ENCODE data around the gene AMOTL2.

The AMOTL2 gene

DNA sequence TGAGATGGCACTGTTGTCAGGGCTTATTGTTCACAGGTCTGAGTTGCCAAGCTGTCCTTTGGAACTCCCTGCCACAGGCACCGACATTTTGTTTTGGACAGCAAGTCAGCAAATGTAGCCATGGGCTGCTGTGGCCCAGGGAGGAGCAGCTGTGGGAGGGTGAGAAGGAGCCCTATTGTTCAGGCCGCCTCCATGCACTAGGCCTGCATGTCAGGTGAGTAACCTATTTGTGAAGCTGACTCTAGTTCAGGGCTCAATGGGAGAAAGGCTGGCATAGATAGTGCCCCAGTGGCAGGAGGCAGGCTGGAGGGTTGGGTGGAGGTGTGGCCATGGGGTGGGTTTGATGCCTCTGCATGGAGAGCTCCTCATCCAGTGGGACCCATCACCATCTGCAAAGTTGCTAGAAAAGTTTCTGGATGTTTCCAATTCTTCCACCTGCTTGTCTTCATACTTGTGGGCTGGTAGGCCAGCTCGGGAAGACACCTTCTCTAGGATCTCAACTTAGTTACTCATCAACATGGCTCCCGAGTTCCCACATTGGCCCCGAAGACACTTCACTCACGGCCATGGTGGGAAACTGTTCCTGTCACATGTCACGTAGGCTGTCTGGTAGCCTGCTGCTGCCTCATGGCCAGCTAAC lies 19.5 kb downstream of the AMOTL2 start:
- H3K4me3 Mint-ChIP-seq, result no peak overlapping the region
- H3K4me1 Mint-ChIP-seq, result no peaks in the 10 kb centered on the region
- no peak overlapping the region for H3K27ac Mint-ChIP-seq
- ATAC-seq (no peak), DNase-seq (ENCODE audit: low spot score in 2 of 2) (no peak)
- no peaks in the 10 kb centered on the region for H3K36me3 Mint-ChIP-seq
- no peaks in the 10 kb centered on the region for H3K9me3 Mint-ChIP-seq

DNA sequence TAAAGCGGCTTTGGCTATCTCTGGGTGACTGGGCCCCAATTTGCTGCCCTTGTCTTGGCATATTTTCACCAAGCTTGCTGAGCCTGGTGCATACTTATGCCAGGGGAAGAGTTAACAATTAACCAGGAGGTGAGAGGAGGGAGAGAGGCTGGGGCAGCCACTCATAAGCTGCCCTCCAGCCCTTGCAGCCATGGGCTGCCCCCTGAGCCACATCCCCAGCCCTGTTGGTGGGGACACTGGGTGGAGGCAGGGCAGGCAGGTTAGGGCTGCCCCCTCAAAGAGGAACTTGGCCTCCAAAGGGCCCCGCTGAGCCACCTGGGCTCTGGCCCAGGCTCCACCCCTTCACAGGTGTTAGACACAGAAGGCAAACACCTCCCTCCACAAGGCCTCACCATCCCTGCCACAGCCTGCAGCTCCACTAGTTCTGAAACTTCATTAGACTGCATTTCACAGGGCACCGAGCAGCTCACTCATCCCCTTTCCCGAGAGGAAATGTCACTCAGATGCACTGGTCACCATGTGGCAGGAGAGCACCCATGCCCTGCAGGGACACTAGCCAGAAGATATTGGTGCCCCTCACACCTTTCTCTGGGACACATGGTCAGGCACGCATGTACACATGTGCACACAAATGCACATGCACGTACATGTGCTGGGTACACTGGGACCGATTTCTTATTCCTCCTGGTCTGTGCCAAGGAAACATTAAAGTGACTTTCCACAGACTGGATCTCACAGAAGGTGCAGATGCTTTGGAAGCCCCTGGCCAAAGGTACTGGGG lies 20.2 kb downstream of the AMOTL2 start:
- DNase-seq (ENCODE audit: low spot score in 2 of 2), result no peak
- Mint-ChIP-seq H3K4me1 (no peaks in the 10 kb centered on the region), H3K4me3 (no peak overlapping the region), H3K9me3 (no peaks in the 10 kb centered on the region), H3K27ac (no peak overlapping the region), H3K36me3 (no peaks in the 10 kb centered on the region)
- no peak for ATAC-seq

DNA sequence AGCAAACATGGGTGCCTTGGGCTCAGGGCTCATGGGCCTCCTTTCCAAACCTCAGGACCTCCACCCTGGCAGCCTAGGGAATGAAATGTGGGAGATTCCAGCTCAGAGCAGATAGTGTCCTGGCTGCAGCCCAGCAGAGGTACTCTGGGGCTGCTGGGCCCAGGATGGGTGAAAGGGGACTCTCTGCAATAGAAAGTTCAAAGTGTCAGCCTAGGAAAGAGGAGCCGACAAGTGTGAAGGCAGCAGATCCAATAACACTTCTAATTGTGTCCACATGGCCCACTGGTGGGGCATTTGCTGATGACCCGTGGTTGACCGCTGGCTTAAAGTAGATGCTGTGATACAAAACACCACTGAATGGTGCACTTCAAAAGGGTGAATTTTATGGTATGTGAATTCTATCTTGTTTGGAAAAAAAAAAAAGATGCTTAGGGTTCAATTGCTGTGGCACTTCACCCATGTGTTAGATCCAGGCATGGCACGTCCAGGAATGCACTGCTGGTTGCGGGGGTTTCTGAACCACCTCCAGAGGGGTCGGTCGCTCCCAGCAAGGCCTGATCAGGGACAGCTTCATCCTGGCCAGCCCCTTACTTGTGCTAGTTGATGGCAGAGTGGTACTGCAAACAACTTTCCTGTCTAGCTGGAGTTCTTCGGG lies 20.9 kb downstream of the AMOTL2 start:
- ATAC-seq, result no peak
- Mint-ChIP-seq H3K27ac (no peak overlapping the region), H3K9me3 (no peaks in the 10 kb centered on the region), H3K4me3 (no peak overlapping the region), H3K36me3 (no peaks in the 10 kb centered on the region), H3K4me1 (no peaks in the 10 kb centered on the region)
- DNase-seq (ENCODE audit: low spot score in 2 of 2), result no peak

DNA sequence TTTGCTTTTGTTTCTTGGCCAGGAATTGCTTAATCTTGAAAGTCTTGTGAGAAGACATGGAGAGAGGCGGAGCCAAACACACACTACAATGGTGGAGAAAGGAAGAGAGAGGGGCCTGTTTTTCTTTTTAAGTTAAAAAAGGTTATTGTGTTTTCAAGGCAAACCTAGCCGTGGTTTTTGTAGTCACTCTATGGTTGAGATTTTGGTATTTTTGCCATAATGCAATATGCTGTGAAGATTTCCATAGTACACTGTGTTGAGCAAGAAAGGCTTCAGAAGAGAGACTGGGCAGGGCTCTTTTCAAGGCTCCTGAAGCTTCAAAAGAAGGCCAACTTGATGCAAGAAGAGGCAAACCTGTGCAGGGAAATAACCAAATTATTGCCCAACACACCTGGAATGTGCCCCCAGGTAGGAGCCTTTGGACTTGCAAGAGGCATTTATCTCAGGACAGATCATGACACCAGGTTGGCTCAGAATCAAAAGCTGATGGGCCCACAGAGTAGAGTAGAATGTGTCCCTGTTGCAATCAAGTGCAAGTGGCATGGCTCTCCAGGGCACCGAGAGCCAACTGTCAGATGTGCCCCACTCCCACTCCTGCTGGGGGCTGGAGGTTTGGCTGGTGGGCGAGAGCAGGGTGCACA lies 22.1 kb downstream of the AMOTL2 start:
- no peak overlapping the region for H3K4me3 Mint-ChIP-seq
- no peaks in the 10 kb centered on the region for H3K9me3 Mint-ChIP-seq
- H3K4me1 Mint-ChIP-seq, result no peaks in the 10 kb centered on the region
- H3K27ac Mint-ChIP-seq, result no peak overlapping the region
- H3K36me3 Mint-ChIP-seq, result no peaks in the 10 kb centered on the region
- DNase-seq (ENCODE audit: low spot score in 2 of 2) (no peak), ATAC-seq (no peak)

DNA sequence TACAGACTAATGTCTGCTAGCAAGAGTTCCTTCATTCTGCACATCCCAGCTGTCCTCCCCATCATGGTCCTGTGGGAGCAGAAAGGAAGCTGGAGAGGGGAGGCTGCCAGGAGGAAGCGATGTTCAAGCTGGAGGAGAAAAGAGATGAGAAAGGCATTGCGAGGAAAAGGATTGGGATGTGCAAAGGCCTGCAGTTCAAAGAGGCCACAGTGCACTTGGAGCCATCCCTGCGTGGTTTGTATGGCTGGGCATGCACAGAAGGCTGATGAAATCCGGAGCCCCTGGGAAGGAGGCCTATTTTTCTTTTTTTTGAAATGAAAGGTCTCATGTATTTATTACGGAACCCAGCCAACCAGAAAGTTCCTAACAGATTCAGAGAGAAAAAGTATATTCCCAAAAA lies 22.8 kb downstream of the AMOTL2 start:
- H3K27ac Mint-ChIP-seq, result no peak overlapping the region

DNA sequence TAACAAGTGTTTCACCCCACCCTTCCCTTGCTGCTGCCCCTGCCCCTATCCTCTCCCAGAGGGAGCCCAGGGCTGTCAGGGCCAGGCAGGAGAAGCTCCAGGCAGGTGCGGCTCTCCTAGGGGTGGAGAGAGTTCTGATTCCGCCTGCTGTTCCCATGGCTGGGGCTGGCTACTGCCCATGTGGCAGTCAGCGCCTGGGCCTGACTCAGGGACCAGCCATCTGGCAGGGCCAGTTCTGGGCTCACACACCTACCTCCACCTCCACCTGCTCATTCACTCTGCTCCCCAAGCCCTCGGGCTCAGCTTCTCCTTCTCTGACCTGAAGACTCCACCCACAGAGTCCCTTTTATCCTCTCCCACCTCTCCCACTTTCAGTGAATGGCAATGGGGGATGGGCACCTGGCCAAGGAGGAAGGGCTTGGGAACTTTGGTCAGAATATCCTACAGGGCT lies 23.4 kb downstream of the AMOTL2 start:
- DNase-seq (ENCODE audit: low spot score in 2 of 2) (no peak), ATAC-seq (no peak)
- Mint-ChIP-seq H3K4me3 (no peak overlapping the region), H3K9me3 (peaks cover 8% of the 10 kb centered on the region), H3K27ac (no peak overlapping the region), H3K4me1 (no peaks in the 10 kb centered on the region), H3K36me3 (no peaks in the 10 kb centered on the region)

More for the DNA sequence above, 22.8 kb downstream of the AMOTL2 start:
- DNase-seq (ENCODE audit: low spot score in 2 of 2) (no peak), ATAC-seq (no peak)
- no peak overlapping the region for H3K4me3 Mint-ChIP-seq
- H3K4me1 Mint-ChIP-seq, result no peaks in the 10 kb centered on the region
- peaks cover 5% of the 10 kb centered on the region for H3K9me3 Mint-ChIP-seq
- H3K36me3 Mint-ChIP-seq, result no peaks in the 10 kb centered on the region

DNA sequence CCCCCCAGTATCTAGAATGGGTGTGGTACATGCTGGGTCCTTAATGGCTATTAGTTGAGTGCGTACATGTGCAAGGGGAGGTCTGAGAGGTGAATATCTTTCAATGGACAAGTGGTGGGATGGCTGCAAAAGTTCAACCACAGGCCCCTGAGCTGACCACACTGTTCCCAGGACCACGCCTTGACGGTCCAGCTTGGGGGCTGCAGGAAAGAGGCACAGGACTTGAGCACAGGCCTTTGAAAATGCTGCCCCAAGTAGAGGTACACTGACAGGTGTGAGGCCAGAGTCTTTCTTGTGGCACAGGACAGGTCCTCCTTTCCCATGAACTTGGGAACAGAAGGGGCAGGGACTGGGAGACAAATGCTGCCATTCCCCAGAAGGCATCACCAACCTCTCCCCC lies 24.0 kb downstream of the AMOTL2 start:
- H3K4me3 Mint-ChIP-seq, result no peak overlapping the region
- no peak overlapping the region for H3K27ac Mint-ChIP-seq
- peaks cover 1% of the 10 kb centered on the region for H3K4me1 Mint-ChIP-seq
- H3K9me3 Mint-ChIP-seq, result peaks cover 8% of the 10 kb centered on the region
- no peaks in the 10 kb centered on the region for H3K36me3 Mint-ChIP-seq
- DNase-seq (ENCODE audit: low spot score in 2 of 2), result no peak
- no peak for ATAC-seq

DNA sequence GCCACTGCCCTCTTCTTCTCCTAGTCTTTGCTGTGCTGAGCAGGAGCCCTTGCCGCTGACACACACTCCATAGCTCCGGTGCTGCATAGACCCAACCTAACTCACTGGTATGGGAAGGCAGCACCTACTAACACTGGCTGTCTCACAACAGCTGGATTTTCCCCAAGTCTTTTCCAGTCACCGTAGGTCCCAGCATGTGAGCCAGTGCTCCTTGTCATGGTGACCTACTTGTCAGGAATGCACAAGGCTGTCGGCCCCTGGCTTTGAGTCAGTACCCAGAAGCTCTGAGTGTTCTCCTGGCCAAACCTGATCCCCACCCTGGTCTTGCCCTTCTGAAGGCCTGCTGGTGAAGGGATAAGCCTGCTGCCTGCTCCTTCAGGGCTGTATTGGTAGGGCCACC lies 25.7 kb downstream of the AMOTL2 start:
- DNase-seq (ENCODE audit: low spot score in 2 of 2) (no peak), ATAC-seq (no peak)
- Mint-ChIP-seq H3K9me3 (peaks cover 8% of the 10 kb centered on the region), H3K4me3 (no peak overlapping the region), H3K4me1 (peaks cover 4% of the 10 kb centered on the region), H3K27ac (no peak overlapping the region), H3K36me3 (no peaks in the 10 kb centered on the region)

DNA sequence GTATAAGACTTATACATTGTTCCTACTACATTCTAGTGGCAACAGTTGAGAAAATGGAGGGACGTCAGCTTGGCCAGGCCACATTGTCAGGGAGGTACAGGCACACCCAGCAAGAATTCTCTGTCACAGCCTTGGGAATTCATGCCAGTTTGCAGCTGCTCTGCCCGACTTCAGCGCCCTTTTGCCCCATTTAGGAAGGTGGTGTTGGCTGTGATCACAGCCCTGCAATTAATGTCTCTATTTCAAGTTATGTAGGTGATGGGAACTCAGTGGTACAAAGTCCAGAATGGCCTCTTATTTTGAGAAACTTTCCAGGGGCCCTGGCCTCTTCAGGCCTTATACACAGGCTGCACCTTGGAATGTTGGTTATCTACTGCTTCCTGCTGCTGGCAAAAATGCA lies 26.7 kb downstream of the AMOTL2 start:
- no peak for DNase-seq (ENCODE audit: low spot score in 2 of 2)
- Mint-ChIP-seq H3K27ac (no peak overlapping the region), H3K4me1 (peaks cover 4% of the 10 kb centered on the region), H3K36me3 (no peaks in the 10 kb centered on the region), H3K9me3 (peaks cover 8% of the 10 kb centered on the region), H3K4me3 (no peak overlapping the region)
- no peak for ATAC-seq

DNA sequence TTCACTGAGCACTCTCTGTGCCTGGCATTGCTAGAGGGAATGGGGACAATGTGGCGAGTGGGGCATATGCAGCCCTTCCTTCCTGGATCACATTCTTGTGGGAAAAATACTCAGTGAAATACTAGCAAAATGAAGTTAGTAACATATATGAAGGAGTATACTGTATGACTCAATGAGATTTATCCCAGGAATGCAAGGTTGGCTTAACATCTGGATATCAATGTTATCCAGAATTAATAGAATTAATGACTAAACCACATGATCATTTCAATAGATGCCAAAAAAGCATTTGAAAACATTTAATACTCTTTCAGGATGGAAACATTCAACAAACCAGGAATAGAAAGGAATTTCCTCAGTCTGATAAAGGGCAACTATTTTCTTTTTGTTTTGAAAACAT lies 27.5 kb downstream of the AMOTL2 start:
- ATAC-seq (no peak), DNase-seq (ENCODE audit: low spot score in 2 of 2) (no peak)
- H3K4me3 Mint-ChIP-seq, result no peak overlapping the region
- no peak overlapping the region for H3K27ac Mint-ChIP-seq
- peaks cover 4% of the 10 kb centered on the region for H3K4me1 Mint-ChIP-seq
- no peaks in the 10 kb centered on the region for H3K36me3 Mint-ChIP-seq
- H3K9me3 Mint-ChIP-seq, result peaks cover 8% of the 10 kb centered on the region

DNA sequence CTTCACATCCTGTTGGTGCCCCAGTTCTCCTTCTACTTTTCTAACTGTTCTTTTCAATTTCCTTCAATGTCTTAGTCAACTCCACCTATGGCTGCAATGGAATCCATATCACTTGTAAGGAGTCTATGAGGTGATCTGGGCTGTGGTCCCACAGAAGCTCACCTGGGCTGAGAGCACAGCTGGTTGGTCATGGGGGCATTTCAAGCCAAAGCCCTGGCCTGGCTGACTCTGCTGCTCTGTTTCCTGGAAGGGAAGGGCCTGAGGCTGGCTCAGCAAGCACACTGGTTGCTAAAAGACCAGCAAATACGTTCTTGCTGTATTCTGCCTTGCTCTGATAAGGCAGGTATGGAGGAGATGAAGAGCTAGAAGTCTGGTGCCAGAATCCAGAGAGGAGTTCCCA lies 29.0 kb downstream of the AMOTL2 start:
- no peaks in the 10 kb centered on the region for H3K36me3 Mint-ChIP-seq
- ATAC-seq (no peak), DNase-seq (ENCODE audit: low spot score in 2 of 2) (no peak)
- no peak overlapping the region for H3K4me3 Mint-ChIP-seq
- peaks cover 8% of the 10 kb centered on the region for H3K9me3 Mint-ChIP-seq
- no peak overlapping the region for H3K27ac Mint-ChIP-seq
- peaks cover 4% of the 10 kb centered on the region for H3K4me1 Mint-ChIP-seq

DNA sequence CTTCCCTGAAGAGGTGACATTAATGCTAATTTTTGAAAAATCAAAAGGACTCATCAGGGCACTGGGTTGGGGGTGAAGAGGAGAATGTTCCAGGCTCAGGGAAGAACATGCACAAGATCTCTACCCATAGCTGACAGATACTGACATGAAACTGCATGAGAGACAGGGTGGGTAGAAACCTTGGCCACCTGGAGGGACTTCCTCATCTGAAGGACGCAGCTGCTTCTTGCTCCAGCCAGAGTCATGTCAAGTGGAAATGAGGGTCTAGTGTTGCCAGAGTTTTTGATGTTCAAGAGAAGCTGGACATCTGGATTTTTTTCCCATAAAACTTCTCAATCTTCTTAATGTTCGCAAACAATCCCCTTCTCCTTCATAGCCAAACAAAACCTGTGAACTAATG lies 29.7 kb downstream of the AMOTL2 start:
- DNase-seq (ENCODE audit: low spot score in 2 of 2), result no peak

DNA sequence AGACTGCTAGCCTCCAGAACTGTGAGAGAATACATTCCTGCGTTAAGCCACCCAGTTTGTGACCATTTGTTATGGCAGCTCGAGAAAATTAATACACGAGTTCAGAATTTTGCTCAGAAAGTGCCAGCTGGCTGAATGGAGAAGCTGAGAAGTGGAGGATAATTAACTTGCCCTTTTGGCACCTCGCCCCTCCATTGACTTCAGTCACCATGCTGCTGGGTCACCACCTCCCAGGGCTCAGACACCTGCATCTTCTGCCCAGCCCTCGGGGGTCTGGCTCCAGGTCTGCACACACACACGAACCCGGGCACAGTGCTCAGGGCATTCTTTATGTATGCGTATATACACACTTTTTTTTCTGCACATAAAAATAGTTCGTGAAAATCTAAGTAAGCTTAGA lies 32.0 kb downstream of the AMOTL2 start:
- H3K4me1 Mint-ChIP-seq, result peaks cover 4% of the 10 kb centered on the region
- H3K4me3 Mint-ChIP-seq, result no peak overlapping the region
- H3K36me3 Mint-ChIP-seq, result no peaks in the 10 kb centered on the region
- no peak overlapping the region for H3K27ac Mint-ChIP-seq
- no peak for ATAC-seq
- H3K9me3 Mint-ChIP-seq, result peaks cover 8% of the 10 kb centered on the region
- no peak for DNase-seq (ENCODE audit: low spot score in 2 of 2)

More for the DNA sequence above, 29.7 kb downstream of the AMOTL2 start:
- peaks cover 4% of the 10 kb centered on the region for H3K4me1 Mint-ChIP-seq
- H3K9me3 Mint-ChIP-seq, result peaks cover 8% of the 10 kb centered on the region
- H3K36me3 Mint-ChIP-seq, result no peaks in the 10 kb centered on the region
- H3K27ac Mint-ChIP-seq, result no peak overlapping the region
- no peak for ATAC-seq
- H3K4me3 Mint-ChIP-seq, result no peak overlapping the region

DNA sequence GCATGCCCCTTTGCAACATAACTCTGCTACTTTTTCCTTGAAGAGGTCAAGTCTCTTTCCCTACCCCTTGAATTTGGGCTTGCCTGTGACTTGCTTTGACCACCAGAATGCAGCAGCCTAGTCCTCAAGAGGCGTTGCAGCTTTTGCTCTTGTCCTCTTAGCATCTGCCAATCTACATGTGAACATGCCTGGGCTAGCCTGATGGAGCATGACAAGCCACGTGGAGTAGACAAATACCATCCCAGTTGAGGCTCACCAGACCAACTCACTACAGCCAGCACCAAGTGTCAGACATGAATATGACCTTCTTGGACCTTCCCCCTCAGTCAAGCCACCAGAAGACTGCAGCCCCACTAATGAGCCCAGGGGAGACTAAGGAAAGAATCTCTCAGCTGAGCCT lies 32.9 kb downstream of the AMOTL2 start:
- Mint-ChIP-seq H3K27ac (no peak overlapping the region), H3K9me3 (peaks cover 3% of the 10 kb centered on the region), H3K4me1 (peaks cover 4% of the 10 kb centered on the region), H3K4me3 (no peak overlapping the region), H3K36me3 (no peaks in the 10 kb centered on the region)
- DNase-seq (ENCODE audit: low spot score in 2 of 2) (no peak), ATAC-seq (no peak)

DNA sequence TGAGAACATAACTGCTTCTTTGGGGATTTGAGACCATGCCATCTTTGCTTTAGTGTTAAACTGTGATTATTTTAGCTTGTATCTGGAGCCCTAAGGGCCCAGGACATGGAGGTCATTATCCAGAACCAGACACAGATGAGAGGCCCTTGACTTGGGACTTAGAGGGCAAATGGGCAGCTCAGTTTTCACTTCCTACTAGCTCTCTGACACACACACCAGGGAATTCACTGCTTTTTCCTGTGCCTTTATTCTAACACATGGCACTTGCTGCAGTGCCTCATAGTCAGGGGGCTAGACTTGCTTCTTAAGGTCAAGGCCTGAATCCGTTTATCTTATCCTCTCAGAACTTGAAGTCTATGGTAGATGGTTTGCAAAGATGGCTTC lies 33.3 kb downstream of the AMOTL2 start:
- Mint-ChIP-seq H3K27ac (no peak overlapping the region), H3K36me3 (no peaks in the 10 kb centered on the region)

More for the DNA sequence above, 33.3 kb downstream of the AMOTL2 start:
- H3K9me3 Mint-ChIP-seq, result no peaks in the 10 kb centered on the region
- DNase-seq (ENCODE audit: low spot score in 2 of 2) (no peak), ATAC-seq (no peak)
- peaks cover 4% of the 10 kb centered on the region for H3K4me1 Mint-ChIP-seq
- no peak overlapping the region for H3K4me3 Mint-ChIP-seq
